Measurements from ENCODE around the gene AADACL3.
"Not testable (repeated sequence)": the region's sequence is repeated elsewhere in the genome, so short reads cannot be mapped to it uniquely, and the experiment has no call there.

Gene AADACL3

DNA sequence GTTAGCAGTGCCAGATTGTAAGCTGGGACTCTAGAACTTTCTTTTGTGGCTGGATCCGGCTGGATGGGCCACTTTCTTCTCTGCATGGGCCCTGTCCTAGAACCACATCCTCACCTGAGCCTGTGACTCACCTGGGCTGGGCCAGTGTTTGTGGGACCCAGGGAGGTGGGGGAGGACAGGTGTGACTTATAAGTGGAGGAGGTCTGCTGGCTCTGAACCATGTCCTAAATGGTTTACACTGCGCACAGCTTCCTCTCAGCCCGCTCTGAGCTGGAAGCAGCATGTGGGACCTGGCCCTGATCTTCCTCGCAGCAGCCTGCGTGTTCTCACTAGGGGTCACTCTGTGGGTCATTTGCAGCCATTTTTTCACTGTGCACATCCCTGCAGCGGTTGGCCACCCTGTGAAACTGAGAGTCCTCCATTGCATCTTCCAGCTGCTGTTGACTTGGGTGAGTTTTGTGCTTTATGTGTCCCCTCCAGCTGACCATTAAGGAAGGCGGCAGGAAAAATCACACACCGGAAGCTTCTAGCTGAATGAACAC lies at the start of gene AADACL3:
AADACL3 (plus strand) TSS at position 215 of the 542 bp plus-strand sequence; CDS start at position 282, 67 bp downstream.
- H3K79me2 ChIP-seq (ENCODE audit: control insufficient read depth, insufficient read depth, low read length, unreplicated experiment): no peaks in the 10 kb centered on the region
- H2AFZ ChIP-seq (ENCODE audit: low read length, unreplicated experiment): no peak within 1 kb of the TSS
- H3K4me3 ChIP-seq (ENCODE audit: low read depth, low read length): no peak within 1 kb of the TSS
- no peaks in the 10 kb centered on the region for H3K4me1 ChIP-seq (ENCODE audit: control insufficient read depth, insufficient read depth, low read length, unreplicated experiment)
- H3K36me3 ChIP-seq (ENCODE audit: insufficient read depth, low read length): no peaks in the 10 kb centered on the region
- H3K27ac ChIP-seq (ENCODE audit: low read depth, low read length): no peak within 1 kb of the TSS
- no peaks in the 10 kb centered on the region for H3K27me3 ChIP-seq (ENCODE audit: insufficient read depth, low read length)

GRCh38 chr1:12666141-12666735 lies 49.7 kb upstream of the AADACL3 start:
- Histone ChIP-seq H2AFZ (ENCODE audit: low read length, unreplicated experiment) (no peak overlapping the region), H3K27ac (ENCODE audit: low read depth, low read length) (no peak overlapping the region), H3K4me3 (ENCODE audit: low read depth, low read length) (no peak overlapping the region), H3K36me3 (ENCODE audit: insufficient read depth, low read length) (no peaks in the 10 kb centered on the region), H3K27me3 (ENCODE audit: insufficient read depth, low read length) (peaks cover 20% of the 10 kb centered on the region), H3K79me2 (ENCODE audit: control insufficient read depth, insufficient read depth, low read length, unreplicated experiment) (no peaks in the 10 kb centered on the region), H3K4me1 (ENCODE audit: control insufficient read depth, insufficient read depth, low read length, unreplicated experiment) (no peaks in the 10 kb centered on the region)

DNA sequence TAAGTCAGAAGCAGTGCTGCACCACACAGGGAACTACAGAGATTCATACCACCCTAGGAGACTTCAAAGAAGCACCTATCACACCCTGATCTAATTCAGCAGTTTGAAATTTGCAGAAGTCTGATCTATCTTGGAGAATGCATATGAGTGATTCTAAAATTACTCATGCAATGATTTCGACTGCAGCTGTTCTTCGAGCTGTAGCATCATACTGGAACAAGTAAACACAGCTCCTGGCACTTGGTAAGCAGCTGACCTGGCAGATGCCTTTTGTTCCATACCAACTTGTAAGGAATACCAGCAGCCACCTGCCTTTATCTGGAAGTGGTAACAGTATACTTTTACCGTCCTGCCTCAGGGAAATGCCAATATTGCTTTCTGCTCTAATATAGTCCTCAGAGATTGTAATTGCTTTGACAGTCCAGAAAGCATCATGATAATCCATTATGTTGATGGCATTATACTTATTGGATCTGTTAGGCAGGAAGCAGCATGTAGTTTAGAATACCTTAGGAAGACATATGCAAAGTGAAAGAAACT lies 46.3 kb upstream of the AADACL3 start:
- Histone ChIP-seq H2AFZ (ENCODE audit: low read length, unreplicated experiment) (no peak overlapping the region), H3K4me1 (ENCODE audit: control insufficient read depth, insufficient read depth, low read length, unreplicated experiment) (no peaks in the 10 kb centered on the region), H3K27me3 (ENCODE audit: insufficient read depth, low read length) (peaks cover 33% of the 10 kb centered on the region), H3K36me3 (ENCODE audit: insufficient read depth, low read length) (no peaks in the 10 kb centered on the region), H3K4me3 (ENCODE audit: low read depth, low read length) (no peak overlapping the region), H3K79me2 (ENCODE audit: control insufficient read depth, insufficient read depth, low read length, unreplicated experiment) (no peaks in the 10 kb centered on the region), H3K27ac (ENCODE audit: low read depth, low read length) (no peak overlapping the region)

DNA sequence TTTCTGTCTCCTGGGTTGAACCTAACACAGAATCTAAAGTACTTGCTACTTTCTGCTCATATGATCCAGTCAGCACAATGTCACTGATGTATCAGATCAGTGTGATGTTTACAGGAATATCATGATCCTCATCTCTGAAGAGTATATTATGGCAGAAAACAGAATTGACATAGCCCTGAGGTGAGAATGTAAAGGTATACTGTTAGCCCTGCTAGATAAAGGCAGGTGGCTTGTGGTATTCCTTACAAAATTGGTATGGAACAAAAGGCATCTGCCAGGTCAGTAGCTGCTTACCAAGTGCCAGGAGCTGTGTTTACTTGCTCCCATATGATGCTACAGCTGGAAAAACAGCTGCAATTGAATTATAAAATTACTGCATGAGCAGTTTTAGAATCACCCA lies 41.6 kb upstream of the AADACL3 start:
- Histone ChIP-seq H3K27me3 (ENCODE audit: insufficient read depth, low read length) (peaks cover 44% of the 10 kb centered on the region), H3K4me3 (ENCODE audit: low read depth, low read length) (no peak overlapping the region), H3K4me1 (ENCODE audit: control insufficient read depth, insufficient read depth, low read length, unreplicated experiment) (no peaks in the 10 kb centered on the region), H3K36me3 (ENCODE audit: insufficient read depth, low read length) (no peaks in the 10 kb centered on the region), H3K27ac (ENCODE audit: low read depth, low read length) (no peak overlapping the region), H3K79me2 (ENCODE audit: control insufficient read depth, insufficient read depth, low read length, unreplicated experiment) (no peaks in the 10 kb centered on the region), H2AFZ (ENCODE audit: low read length, unreplicated experiment) (no peak overlapping the region)

- H3K79me2 ChIP-seq (ENCODE audit: control insufficient read depth, insufficient read depth, low read length, unreplicated experiment); H3K36me3 ChIP-seq (ENCODE audit: insufficient read depth, low read length); H3K4me1 ChIP-seq (ENCODE audit: control insufficient read depth, insufficient read depth, low read length, unreplicated experiment); H3K27ac ChIP-seq (ENCODE audit: low read depth, low read length); H3K4me3 ChIP-seq (ENCODE audit: low read depth, low read length); H2AFZ ChIP-seq (ENCODE audit: low read length, unreplicated experiment): not testable (repeated sequence)
- H3K27me3 ChIP-seq (ENCODE audit: insufficient read depth, low read length): peaks cover 38% of the 10 kb centered on the region
Observed at GRCh38 chr1:12676122-12676521, 39.8 kb upstream of the AADACL3 start.

DNA sequence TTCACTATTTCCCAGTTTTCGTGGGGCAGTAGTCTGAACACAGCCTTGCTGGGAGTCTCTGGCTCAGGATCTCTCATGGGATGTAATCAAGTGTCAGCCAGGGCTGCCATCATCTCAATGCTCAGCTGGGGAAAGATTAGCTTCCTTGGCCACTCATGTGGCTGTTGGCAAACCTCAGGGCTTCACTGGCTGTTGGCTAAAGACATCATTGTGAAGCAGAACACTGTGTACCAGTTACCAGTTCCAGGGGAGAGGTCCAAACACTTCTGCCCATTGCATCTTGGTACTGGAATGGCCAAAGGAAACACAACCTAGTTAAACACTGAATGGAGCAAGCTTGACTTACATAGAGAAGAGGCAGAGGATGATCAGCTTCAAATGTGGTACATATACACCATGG lies 38.3 kb upstream of the AADACL3 start:
- Histone ChIP-seq H2AFZ (ENCODE audit: low read length, unreplicated experiment) (no peak overlapping the region), H3K27me3 (ENCODE audit: insufficient read depth, low read length) (peaks cover 30% of the 10 kb centered on the region), H3K79me2 (ENCODE audit: control insufficient read depth, insufficient read depth, low read length, unreplicated experiment) (no peaks in the 10 kb centered on the region), H3K27ac (ENCODE audit: low read depth, low read length) (no peak overlapping the region), H3K4me1 (ENCODE audit: control insufficient read depth, insufficient read depth, low read length, unreplicated experiment) (no peaks in the 10 kb centered on the region), H3K4me3 (ENCODE audit: low read depth, low read length) (no peak overlapping the region), H3K36me3 (ENCODE audit: insufficient read depth, low read length) (no peaks in the 10 kb centered on the region)

GRCh38 chr1:12678350-12678749 lies 37.6 kb upstream of the AADACL3 start:
- H3K27ac ChIP-seq (ENCODE audit: low read depth, low read length): no peak overlapping the region
- H3K4me1 ChIP-seq (ENCODE audit: control insufficient read depth, insufficient read depth, low read length, unreplicated experiment): no peaks in the 10 kb centered on the region
- H3K79me2 ChIP-seq (ENCODE audit: control insufficient read depth, insufficient read depth, low read length, unreplicated experiment): no peaks in the 10 kb centered on the region
- H3K36me3 ChIP-seq (ENCODE audit: insufficient read depth, low read length): no peaks in the 10 kb centered on the region
- H2AFZ ChIP-seq (ENCODE audit: low read length, unreplicated experiment): no peak overlapping the region
- no peak overlapping the region for H3K4me3 ChIP-seq (ENCODE audit: low read depth, low read length)
- H3K27me3 ChIP-seq (ENCODE audit: insufficient read depth, low read length): peaks cover 22% of the 10 kb centered on the region

DNA sequence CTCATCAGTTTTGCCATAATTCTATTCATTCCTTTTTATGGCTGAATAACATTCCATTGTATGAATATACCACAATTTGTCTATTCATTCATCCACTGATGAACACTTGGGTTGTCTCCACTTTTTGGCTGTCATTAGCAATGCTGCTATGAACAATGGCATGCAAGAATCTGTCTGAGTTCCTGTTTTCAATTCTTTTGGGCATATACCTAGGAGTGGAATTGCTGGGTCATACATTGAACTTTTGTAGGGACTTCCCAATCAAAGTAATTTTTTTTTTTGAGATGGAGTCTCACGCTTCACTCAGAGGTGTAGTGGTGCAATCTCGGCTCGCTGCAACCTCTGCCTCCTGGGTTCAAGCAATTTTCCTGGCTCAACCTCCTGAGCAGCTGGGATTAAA lies 37.1 kb upstream of the AADACL3 start:
- no peak overlapping the region for H3K4me3 ChIP-seq (ENCODE audit: low read depth, low read length)
- no peaks in the 10 kb centered on the region for H3K4me1 ChIP-seq (ENCODE audit: control insufficient read depth, insufficient read depth, low read length, unreplicated experiment)
- H2AFZ ChIP-seq (ENCODE audit: low read length, unreplicated experiment): no peak overlapping the region
- H3K27me3 ChIP-seq (ENCODE audit: insufficient read depth, low read length): peaks cover 22% of the 10 kb centered on the region
- H3K79me2 ChIP-seq (ENCODE audit: control insufficient read depth, insufficient read depth, low read length, unreplicated experiment): no peaks in the 10 kb centered on the region
- no peak overlapping the region for H3K27ac ChIP-seq (ENCODE audit: low read depth, low read length)
- no peaks in the 10 kb centered on the region for H3K36me3 ChIP-seq (ENCODE audit: insufficient read depth, low read length)

DNA sequence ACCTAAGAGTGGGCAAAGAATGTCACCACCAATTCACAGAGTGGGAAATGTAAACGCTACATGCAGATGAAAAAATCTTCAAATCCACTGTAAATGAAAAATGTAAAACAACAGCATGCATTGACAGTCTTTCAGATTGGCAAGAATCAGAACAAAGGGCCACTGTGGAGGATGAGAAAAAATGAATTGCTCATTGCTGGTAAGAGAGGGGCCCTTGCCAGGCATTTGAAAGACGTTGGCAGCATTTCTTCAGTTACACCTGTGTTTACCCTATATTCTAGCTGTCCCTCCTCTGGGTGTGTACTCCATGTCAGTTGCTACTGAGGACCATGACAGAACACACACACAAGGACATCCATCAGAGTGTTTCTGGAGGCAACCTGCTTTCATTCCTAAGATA lies 25.8 kb upstream of the AADACL3 start:
- Histone ChIP-seq H3K4me1 (ENCODE audit: control insufficient read depth, insufficient read depth, low read length, unreplicated experiment) (no peaks in the 10 kb centered on the region), H3K4me3 (ENCODE audit: low read depth, low read length) (no peak overlapping the region), H3K79me2 (ENCODE audit: control insufficient read depth, insufficient read depth, low read length, unreplicated experiment) (no peaks in the 10 kb centered on the region), H3K27ac (ENCODE audit: low read depth, low read length) (no peak overlapping the region), H2AFZ (ENCODE audit: low read length, unreplicated experiment) (no peak overlapping the region), H3K27me3 (ENCODE audit: insufficient read depth, low read length) (peaks cover 8% of the 10 kb centered on the region), H3K36me3 (ENCODE audit: insufficient read depth, low read length) (no peaks in the 10 kb centered on the region)

GRCh38 chr1:12692967-12693782 lies 22.7 kb upstream of the AADACL3 start:
- Histone ChIP-seq H3K79me2 (ENCODE audit: control insufficient read depth, insufficient read depth, low read length, unreplicated experiment) (no peaks in the 10 kb centered on the region), H3K36me3 (ENCODE audit: insufficient read depth, low read length) (no peaks in the 10 kb centered on the region), H3K4me1 (ENCODE audit: control insufficient read depth, insufficient read depth, low read length, unreplicated experiment) (no peaks in the 10 kb centered on the region), H3K27me3 (ENCODE audit: insufficient read depth, low read length) (peaks cover 6% of the 10 kb centered on the region; the same call in 1 of the 2 replicates), H2AFZ (ENCODE audit: low read length, unreplicated experiment) (no peak overlapping the region), H3K27ac (ENCODE audit: low read depth, low read length) (no peak overlapping the region), H3K4me3 (ENCODE audit: low read depth, low read length) (no peak overlapping the region)

Data from ACC112 (cell line).